DND-41 (cell line): ENCODE measurements around the gene GRK1.

Source experiments
- EZH2 ChIP-seq: IDR thresholded peaks from 3 replicates; pipeline ENCODE4 v1.6.1; 2012; ENCODE audit warnings: borderline replicate concordance, low read depth, mild to moderate bottlenecking, moderate library complexity, low read length, inconsistent platforms; ENCODE audit not compliant: severe bottlenecking
- TF ChIP-seq, protein P1 (sequence below): IDR thresholded peaks from 2 replicates; pipeline ENCODE4 v1.5.1; 2012; ENCODE audit warnings: borderline replicate concordance, low read length, moderate library complexity, mild to moderate bottlenecking; ENCODE audit not compliant: poor library complexity, severe bottlenecking; ENCODE audit errors: extremely low read depth

DNA sequence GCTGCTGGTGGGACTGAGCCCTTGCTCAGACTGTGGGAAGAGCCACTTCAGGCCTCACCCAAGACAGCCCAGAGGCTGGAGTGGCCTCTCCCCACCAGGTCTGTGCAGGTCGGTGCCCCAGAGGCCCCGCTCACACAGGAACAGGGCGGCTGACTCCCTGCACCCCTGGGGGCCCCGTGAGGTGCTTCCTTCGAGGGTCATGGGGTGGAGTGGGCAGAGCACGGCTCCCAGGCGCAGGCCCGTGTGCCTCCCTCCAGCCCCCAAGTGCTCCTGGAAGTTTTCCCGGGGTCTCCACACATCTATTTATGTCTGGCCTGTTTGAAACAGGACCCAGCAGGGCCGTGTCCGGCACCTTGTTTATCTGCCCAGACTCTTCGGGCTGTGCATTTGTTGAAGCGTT is 82.5 kb downstream of the GRK1 start:
- TF ChIP-seq, protein P1, sequence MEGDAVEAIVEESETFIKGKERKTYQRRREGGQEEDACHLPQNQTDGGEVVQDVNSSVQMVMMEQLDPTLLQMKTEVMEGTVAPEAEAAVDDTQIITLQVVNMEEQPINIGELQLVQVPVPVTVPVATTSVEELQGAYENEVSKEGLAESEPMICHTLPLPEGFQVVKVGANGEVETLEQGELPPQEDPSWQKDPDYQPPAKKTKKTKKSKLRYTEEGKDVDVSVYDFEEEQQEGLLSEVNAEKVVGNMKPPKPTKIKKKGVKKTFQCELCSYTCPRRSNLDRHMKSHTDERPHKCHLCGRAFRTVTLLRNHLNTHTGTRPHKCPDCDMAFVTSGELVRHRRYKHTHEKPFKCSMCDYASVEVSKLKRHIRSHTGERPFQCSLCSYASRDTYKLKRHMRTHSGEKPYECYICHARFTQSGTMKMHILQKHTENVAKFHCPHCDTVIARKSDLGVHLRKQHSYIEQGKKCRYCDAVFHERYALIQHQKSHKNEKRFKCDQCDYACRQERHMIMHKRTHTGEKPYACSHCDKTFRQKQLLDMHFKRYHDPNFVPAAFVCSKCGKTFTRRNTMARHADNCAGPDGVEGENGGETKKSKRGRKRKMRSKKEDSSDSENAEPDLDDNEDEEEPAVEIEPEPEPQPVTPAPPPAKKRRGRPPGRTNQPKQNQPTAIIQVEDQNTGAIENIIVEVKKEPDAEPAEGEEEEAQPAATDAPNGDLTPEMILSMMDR: no peak
- no peak for TF ChIP-seq EZH2
